ENCODE data around the gene SLC44A3.

GRCh38 chr1:94840808-94841207 is 20.7 kb downstream of the SLC44A3 start:
- no peak for TF ChIP-seq CTCF (IDR thresholded peaks at IDR 0.05)
- no peak for TF ChIP-seq POLR2A (IDR thresholded peaks at IDR 0.05)
